Measurements from ENCODE around the gene SSR2.
"Not testable (repeated sequence)": the region's sequence is repeated elsewhere in the genome, so short reads cannot be mapped to it uniquely, and the experiment has no call there.

The SSR2 gene

GRCh38 chr1:156050376-156050775, 29.6 kb upstream of the SSR2 start:
- in situ Hi-C loops (cut with MboI; ENCODE audit: low sequenced_read_pairs): no loop called here

GRCh38 chr1:156048663-156049258, 28.0 kb upstream of the SSR2 start:
- in situ Hi-C loops (cut with MboI; ENCODE audit: low sequenced_read_pairs): no loop called here

GRCh38 chr1:156045076-156045475, 24.3 kb upstream of the SSR2 start:
- in situ Hi-C loops (cut with MboI; ENCODE audit: low sequenced_read_pairs): no loop called here

- in situ Hi-C loops (cut with MboI; ENCODE audit: low sequenced_read_pairs): no loop called here
These were observed 22.1 kb upstream of the SSR2 start for GRCh38 chr1:156042828-156043227.

GRCh38 chr1:156034991-156035390, 14.2 kb upstream of the SSR2 start:
- in situ Hi-C loops (cut with MboI; ENCODE audit: low sequenced_read_pairs): not testable (repeated sequence)

- in situ Hi-C loops (cut with MboI; ENCODE audit: low sequenced_read_pairs): no loop called here
These were observed 12.3 kb upstream of the SSR2 start for GRCh38 chr1:156033011-156033410.

GRCh38 chr1:156026588-156026987, 5.8 kb upstream of the SSR2 start:
- in situ Hi-C loops (cut with MboI; ENCODE audit: low sequenced_read_pairs): no loop called here

GRCh38 chr1:156025876-156026275, 5.1 kb upstream of the SSR2 start:
- in situ Hi-C loops (cut with MboI; ENCODE audit: low sequenced_read_pairs): no loop called here

GRCh38 chr1:156024801-156025200, 4.0 kb upstream of the SSR2 start:
- in situ Hi-C loops (cut with MboI; ENCODE audit: low sequenced_read_pairs): no loop called here

- in situ Hi-C loops (cut with MboI; ENCODE audit: low sequenced_read_pairs): no loop called here
These were observed 1.2 kb upstream of the SSR2 start for GRCh38 chr1:156021954-156022353.

- in situ Hi-C loops (cut with MboI; ENCODE audit: low sequenced_read_pairs): no loop called here
These were observed 310 bp upstream of the SSR2 start for GRCh38 chr1:156021093-156021428.

- in situ Hi-C loops (cut with MboI; ENCODE audit: low sequenced_read_pairs): no loop called here
These were observed 832 bp downstream of the SSR2 start for GRCh38 chr1:156019946-156020292.

- in situ Hi-C loops (cut with MboI; ENCODE audit: low sequenced_read_pairs): no loop called here
These were observed 5.9 kb downstream of the SSR2 start for GRCh38 chr1:156014829-156015228.

GRCh38 chr1:156012051-156012817, 8.5 kb downstream of the SSR2 start:
- in situ Hi-C loops (cut with MboI; ENCODE audit: low sequenced_read_pairs): no loop called here

GRCh38 chr1:156009404-156009803, 11.3 kb downstream of the SSR2 start:
- in situ Hi-C loops (cut with MboI; ENCODE audit: low sequenced_read_pairs): no loop called here

GRCh38 chr1:156006666-156007376, 13.9 kb downstream of the SSR2 start:
- in situ Hi-C loops (cut with MboI; ENCODE audit: low sequenced_read_pairs): no loop called here

- in situ Hi-C loops (cut with MboI; ENCODE audit: low sequenced_read_pairs): no loop called here
These were observed 15.7 kb downstream of the SSR2 start for GRCh38 chr1:156004843-156005584.

GRCh38 chr1:156003923-156004188, 16.9 kb downstream of the SSR2 start:
- in situ Hi-C loops (cut with MboI; ENCODE audit: low sequenced_read_pairs): no loop called here

GRCh38 chr1:156002188-156002911, 18.4 kb downstream of the SSR2 start:
- in situ Hi-C loops (cut with MboI; ENCODE audit: low sequenced_read_pairs): no loop called here

GRCh38 chr1:156001662-156002171, 19.0 kb downstream of the SSR2 start:
- in situ Hi-C loops (cut with MboI; ENCODE audit: low sequenced_read_pairs): no loop called here
